GM06990 (cell line): ENCODE data around the gene JARID2.

Experiments used
- DNase-seq: peaks from one replicate; pipeline ENCODE4 v3.0.0-alpha.2; 2011; ENCODE audit not compliant: insufficient read length; ENCODE audit errors: extremely low read depth
- H3K27me3 ChIP-seq: replicated peaks from 2 replicates; pipeline ENCODE4 v1.6.0; 2011; ENCODE audit warnings: low read length; ENCODE audit not compliant: control insufficient read depth, insufficient read depth
- H3K36me3 ChIP-seq: 2 replicates; pipeline ENCODE4 v1.5.1; 2011; ENCODE audit warnings: low read length; ENCODE audit not compliant: control insufficient read depth, insufficient read depth
- H3K4me3 ChIP-seq: replicated peaks from 2 replicates; pipeline ENCODE4 v1.5.1; 2011; ENCODE audit warnings: low read depth, mild to moderate bottlenecking, control low read depth, low read length
- TF ChIP-seq, protein P1 (sequence below): IDR thresholded peaks from 2 replicates; pipeline ENCODE4 v1.5.1; 2011; ENCODE audit warnings: low read length, control low read depth, mild to moderate bottlenecking, inconsistent platforms; ENCODE audit not compliant: insufficient read depth, poor library complexity, severe bottlenecking

The JARID2 gene

DNA sequence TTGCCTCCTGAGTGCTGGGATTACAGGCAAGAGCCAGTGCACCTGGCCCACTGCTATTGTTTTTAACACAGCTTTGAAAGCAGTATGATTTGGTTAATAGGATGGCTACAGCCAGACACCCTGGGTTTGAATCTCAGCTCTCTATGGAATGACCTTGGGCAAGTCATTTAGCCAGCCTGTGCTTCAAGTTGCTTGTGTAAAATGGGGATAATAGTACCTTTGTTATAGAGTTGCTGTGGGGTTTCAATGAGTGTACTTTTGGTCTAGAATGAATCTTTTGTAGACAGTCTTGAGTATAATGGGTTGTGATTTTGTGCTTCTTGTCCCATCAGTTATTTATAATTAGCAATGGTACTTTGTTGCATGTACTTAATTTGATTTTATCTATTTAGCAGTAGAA is 70.9 kb downstream of the JARID2 start:
- DNase-seq = no peak
- TF ChIP-seq, protein P1, sequence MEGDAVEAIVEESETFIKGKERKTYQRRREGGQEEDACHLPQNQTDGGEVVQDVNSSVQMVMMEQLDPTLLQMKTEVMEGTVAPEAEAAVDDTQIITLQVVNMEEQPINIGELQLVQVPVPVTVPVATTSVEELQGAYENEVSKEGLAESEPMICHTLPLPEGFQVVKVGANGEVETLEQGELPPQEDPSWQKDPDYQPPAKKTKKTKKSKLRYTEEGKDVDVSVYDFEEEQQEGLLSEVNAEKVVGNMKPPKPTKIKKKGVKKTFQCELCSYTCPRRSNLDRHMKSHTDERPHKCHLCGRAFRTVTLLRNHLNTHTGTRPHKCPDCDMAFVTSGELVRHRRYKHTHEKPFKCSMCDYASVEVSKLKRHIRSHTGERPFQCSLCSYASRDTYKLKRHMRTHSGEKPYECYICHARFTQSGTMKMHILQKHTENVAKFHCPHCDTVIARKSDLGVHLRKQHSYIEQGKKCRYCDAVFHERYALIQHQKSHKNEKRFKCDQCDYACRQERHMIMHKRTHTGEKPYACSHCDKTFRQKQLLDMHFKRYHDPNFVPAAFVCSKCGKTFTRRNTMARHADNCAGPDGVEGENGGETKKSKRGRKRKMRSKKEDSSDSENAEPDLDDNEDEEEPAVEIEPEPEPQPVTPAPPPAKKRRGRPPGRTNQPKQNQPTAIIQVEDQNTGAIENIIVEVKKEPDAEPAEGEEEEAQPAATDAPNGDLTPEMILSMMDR = no peak
- Histone ChIP-seq H3K4me3 (no peak overlapping the region), H3K27me3 (no peaks in the 10 kb centered on the region), H3K36me3 (no peaks in the 10 kb centered on the region)

DNA sequence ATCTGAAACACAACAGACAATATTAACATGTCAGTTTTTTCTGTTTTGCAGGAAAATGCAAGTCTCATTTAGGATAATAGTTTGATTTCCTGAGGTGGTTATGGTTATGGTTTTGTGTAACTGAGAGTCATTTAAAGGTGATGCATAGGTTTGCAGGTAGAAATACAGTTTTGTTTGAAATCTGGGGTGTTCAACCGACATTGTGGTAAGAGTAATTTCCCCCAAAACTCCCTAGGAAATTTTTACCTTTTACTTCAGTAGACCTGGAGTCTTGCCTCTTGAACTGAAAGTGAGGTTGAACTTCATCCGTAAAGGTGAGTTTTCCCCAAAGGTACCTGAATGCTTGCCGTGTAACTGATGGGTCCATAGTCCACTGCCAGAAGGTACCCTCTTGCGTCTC is 71.4 kb downstream of the JARID2 start:
- no peak overlapping the region for H3K4me3 ChIP-seq
- no peaks in the 10 kb centered on the region for H3K27me3 ChIP-seq
- H3K36me3 ChIP-seq = no peaks in the 10 kb centered on the region
- TF ChIP-seq, protein P1 = no peak
- no peak for DNase-seq

DNA sequence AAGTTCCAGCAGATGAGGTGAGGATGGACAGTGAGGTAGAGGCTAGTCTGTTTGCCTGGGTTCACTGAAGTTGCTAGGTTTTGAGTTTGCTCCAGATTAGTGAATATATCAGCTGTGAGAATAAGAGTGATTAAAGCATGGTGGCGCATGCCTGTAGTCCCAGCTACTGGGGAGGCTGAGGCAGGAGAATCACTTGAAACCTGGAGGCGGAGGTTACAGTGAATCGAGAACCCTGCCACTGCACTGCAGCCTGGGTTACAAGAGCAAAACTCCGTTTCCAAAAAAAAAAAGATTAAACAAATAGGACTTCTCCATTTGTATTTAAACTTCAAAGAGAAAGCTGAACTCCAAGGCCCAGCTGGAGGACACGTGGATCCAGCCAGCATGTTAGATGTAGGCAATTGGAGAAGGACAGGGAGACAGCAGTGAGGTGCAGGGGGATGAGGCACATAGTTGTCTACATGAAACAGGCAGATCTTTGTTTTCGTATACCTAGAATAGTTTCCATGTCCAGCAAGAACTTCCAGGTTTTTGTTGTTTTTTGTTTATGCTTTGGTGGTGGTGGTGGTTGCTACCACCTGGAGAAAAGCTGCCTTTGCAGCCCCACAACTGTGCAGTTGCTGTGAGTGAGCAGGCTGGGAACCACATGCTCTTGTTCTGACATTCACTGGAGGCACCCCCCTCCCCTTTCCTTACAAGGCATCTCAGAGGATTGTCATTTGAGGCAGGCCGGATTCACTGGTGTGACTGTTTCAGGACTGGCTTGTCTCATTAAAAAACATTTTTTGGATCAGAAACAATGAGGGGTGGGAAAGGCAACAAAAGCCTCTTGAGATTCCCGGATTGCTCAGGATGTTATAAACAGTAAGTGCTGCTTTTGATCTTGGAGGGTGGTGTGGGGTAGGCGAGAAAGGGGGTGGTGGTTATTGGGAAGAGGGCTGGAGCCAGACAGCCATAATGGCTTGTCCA is 72.3 kb downstream of the JARID2 start:
- DNase-seq = no peak
- no peaks in the 10 kb centered on the region for H3K27me3 ChIP-seq
- no peaks in the 10 kb centered on the region for H3K36me3 ChIP-seq
- H3K4me3 ChIP-seq = no peak overlapping the region
- TF ChIP-seq, protein P1 = no peak

DNA sequence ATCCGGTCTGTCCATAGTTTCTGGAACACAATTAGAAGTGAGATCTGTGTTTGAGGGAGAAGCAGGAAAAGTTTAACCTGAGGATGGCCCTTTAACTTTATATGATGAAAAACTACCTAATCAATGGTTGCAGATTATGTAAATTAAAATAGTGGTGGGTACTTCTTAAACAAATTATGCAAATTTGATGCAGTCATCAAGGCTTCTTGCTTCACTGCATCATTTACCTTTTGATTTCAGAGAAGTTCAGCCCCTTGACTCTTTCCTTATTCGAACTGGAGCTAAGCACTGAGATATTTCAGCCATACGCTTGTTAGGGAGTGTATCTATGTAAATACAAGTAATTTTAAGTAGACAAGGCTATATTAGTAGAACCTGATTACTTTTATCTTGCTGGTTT is 73.8 kb downstream of the JARID2 start:
- TF ChIP-seq, protein P1 = no peak
- Histone ChIP-seq H3K4me3 (no peak overlapping the region), H3K36me3 (no peaks in the 10 kb centered on the region), H3K27me3 (no peaks in the 10 kb centered on the region)
- DNase-seq = no peak

DNA sequence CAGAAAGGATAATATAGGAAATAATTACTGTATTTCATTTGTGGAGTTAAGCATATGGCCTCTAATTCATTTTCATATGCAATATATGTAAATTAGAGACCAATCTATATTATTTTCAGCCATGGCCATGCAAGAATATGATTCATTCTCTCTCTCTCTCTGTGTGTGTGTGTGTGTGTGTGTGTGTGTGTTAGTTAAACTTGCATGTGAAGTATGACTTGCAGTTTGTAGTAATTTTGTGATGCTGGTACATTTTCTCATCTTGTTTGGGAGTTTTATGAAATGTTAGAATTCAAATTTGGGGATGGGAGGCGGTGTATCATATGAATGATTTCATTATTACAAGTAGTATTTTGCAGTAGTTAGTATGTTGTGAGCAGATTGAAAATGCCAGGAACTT is 74.8 kb downstream of the JARID2 start:
- TF ChIP-seq, protein P1 = no peak
- no peaks in the 10 kb centered on the region for H3K36me3 ChIP-seq
- DNase-seq = no peak
- no peaks in the 10 kb centered on the region for H3K27me3 ChIP-seq
- no peak overlapping the region for H3K4me3 ChIP-seq

DNA sequence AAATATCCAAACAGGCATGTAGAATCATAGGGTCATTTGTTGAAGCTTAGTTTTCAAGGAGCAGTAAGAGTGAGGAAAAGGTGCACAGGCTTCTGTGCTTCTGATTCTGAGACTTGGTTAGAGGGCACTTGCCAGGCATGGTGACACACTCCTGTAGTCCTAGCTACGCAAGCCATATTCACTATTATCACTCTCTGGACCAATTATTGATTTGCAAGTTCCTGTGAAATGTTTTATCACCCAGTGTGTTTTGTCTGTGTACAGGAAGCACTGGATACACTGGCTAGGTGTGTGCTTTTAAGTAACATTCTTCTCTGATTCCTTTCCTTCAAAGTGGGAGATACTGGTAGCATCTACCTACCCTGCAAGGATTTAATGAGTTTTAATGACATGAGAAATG is 76.3 kb downstream of the JARID2 start:
- DNase-seq = no peak

More for the DNA sequence above, 76.3 kb downstream of the JARID2 start:
- H3K36me3 ChIP-seq = no peaks in the 10 kb centered on the region
- no peaks in the 10 kb centered on the region for H3K27me3 ChIP-seq
- TF ChIP-seq, protein P1 = no peak
- no peak overlapping the region for H3K4me3 ChIP-seq
